Measurements from ENCODE around the gene ZNF74. TPM values are rescaled to one million over a fixed set of nuclear protein-coding genes. Genes with fewer than 3 reads are reported as not detected.

ZNF74 gene
- total and polyA plus RNA-seq, 10 of the 15 experiments (the other 5 are each of a cell fraction or from before 2014, with no cell fraction given), result 0.37 to 9.3 (median 5.1) TPM

GRCh38 chr22:20444325-20444724, 50.4 kb downstream of the ZNF74 start (continued):
- TF ChIP-seq HDAC6 (IDR thresholded peaks at IDR 0.05; ENCODE audit: unreplicated experiment) (no peak), CBX3 (IDR thresholded peaks at IDR 0.05; ENCODE audit: borderline replicate concordance, low read depth) (no peak), PBX3 (IDR thresholded peaks at IDR 0.05; ENCODE audit: insufficient replicate concordance, low read depth, low read length) (no peak), SIN3A (IDR thresholded peaks at IDR 0.05; ENCODE audit: low read depth, low read length) (no peak), ZZZ3 (IDR thresholded peaks at IDR 0.05; ENCODE audit: control insufficient read depth, insufficient read length, low read depth) (no peak), ATF7 (IDR thresholded peaks at IDR 0.05; ENCODE audit: low read depth) (no peak), EP300 (IDR thresholded peaks at IDR 0.05; ENCODE audit: borderline replicate concordance in 1 of 2, control insufficient read depth in 1 of 2, low read depth in 2 of 2, low read length in 2 of 2) (no peak), IKZF2 (IDR thresholded peaks at IDR 0.05) (no peak), MXI1 (IDR thresholded peaks at IDR 0.05; ENCODE audit: low read depth, low read length) (no peak)

GRCh38 chr22:20446383-20446970, 52.5 kb downstream of the ZNF74 start:
- SMC1A ChIA-PET (ENCODE audit: uncharacterized antibody, unreplicated experiment), result no interaction called here
- WGBS (ENCODE audit: insufficient coverage, insufficient replicate concordance, low lambda C conversion rate, missing lambda C conversion rate), result 93% methylated on average over 21 of the region's 21 CpGs
- no peak for ATAC-seq
- POLR2A ChIA-PET, result no interaction called here
- no peaks in the 10 kb centered on the region for H3K36me3 ChIP-seq (ENCODE audit: control insufficient read depth in 2 of 2, insufficient read depth in 2 of 2, low read length in 1 of 2)
- no peaks in the 10 kb centered on the region for H3K79me2 ChIP-seq (ENCODE audit: control insufficient read depth, insufficient read depth, low read length)
- H3K9me3 ChIP-seq (replicated peaks; ENCODE audit: control insufficient read depth, insufficient read depth, low read length), result no peaks in the 10 kb centered on the region
- CTCF ChIA-PET, result interaction anchor here (1.3 kb wide), 1 partner anchor 10 kb away, joined by 5 read pairs; no protein-coding TSS in a partner anchor
- no peak overlapping the region for H2AFZ ChIP-seq (ENCODE audit: control insufficient read depth, low read depth, low read length)
- no peaks in the 10 kb centered on the region for H3K27me3 ChIP-seq (replicated peaks in 1 of 2; ENCODE audit: control insufficient read depth in 2 of 2, insufficient read depth in 2 of 2, low read length in 1 of 2)
- RAD21 ChIA-PET (ENCODE audit: unreplicated experiment), result no interaction called here
- intact Hi-C loops (cut with micrococcal nuclease; ENCODE audit: unreplicated experiment), result no loop called here
- H3K9ac ChIP-seq (ENCODE audit: control insufficient read depth, insufficient read depth, low read length), result no peak overlapping the region
- H3K4me2 ChIP-seq (ENCODE audit: control insufficient read depth, insufficient read depth), result no peak overlapping the region
- H4K20me1 ChIP-seq (ENCODE audit: control insufficient read depth, insufficient read depth), result no peaks in the 10 kb centered on the region
- H3K27ac ChIP-seq (ENCODE audit: control insufficient read depth, insufficient read depth), result no peak overlapping the region
- in situ Hi-C loops (cut with MboI), result no loop called here
- no TSS peak for BruUV-seq (replicated peaks)
- no peaks in the 10 kb centered on the region for H3K4me1 ChIP-seq (ENCODE audit: control insufficient read depth, insufficient read depth, low read length)
- no peak for FAIRE-seq
- no peak for DNase-seq (ENCODE audit: low read depth, low spot score)
- H3K4me3 ChIP-seq, result no peak overlapping the region
- TF ChIP-seq CTCF (IDR thresholded peaks at IDR 0.05 in 2 of 3, conservative IDR thresholded peaks at IDR 0.05 in 1 of 3; ENCODE audit: control insufficient read depth in 2 of 3, extremely low read depth in 1 of 3, insufficient read depth in 1 of 3, low read depth in 3 of 3, low read length in 3 of 3) (no peak), FOXM1 (IDR thresholded peaks at IDR 0.05; ENCODE audit: low read depth, low read length) (no peak), NFXL1 (IDR thresholded peaks at IDR 0.05; ENCODE audit: borderline replicate concordance) (no peak), LARP7 (IDR thresholded peaks at IDR 0.05) (no peak), TCF3 (IDR thresholded peaks at IDR 0.05; ENCODE audit: borderline replicate concordance, insufficient read depth, low read depth, low read length) (no peak), POLR2A (IDR thresholded peaks at IDR 0.05; ENCODE audit: low read depth, low read length) (no peak), SIN3A (IDR thresholded peaks at IDR 0.05; ENCODE audit: low read depth, low read length) (no peak), SREBF2 (IDR thresholded peaks at IDR 0.05; ENCODE audit: low read length) (no peak), ZNF24 (IDR thresholded peaks at IDR 0.05) (no peak), IRF5 (IDR thresholded peaks at IDR 0.05; ENCODE audit: borderline replicate concordance) (no peak), CHD2 (IDR thresholded peaks at IDR 0.05; ENCODE audit: borderline replicate concordance, low read depth, low read length) (no peak), SPI1 (IDR thresholded peaks at IDR 0.05; ENCODE audit: borderline replicate concordance, insufficient read depth, low read depth, low read length) (no peak)
